Panc1 (cell line): ENCODE measurements around the gene EPHX1.
"Not testable (repeated sequence)": the region's sequence is repeated elsewhere in the genome, so short reads cannot be mapped to it uniquely, and the experiment has no call there.

Experiments
- CTCF ChIP-seq: fragments of 450-650 bp; IDR thresholded peaks from 2 replicates; pipeline ENCODE4 v1.5.1; 2017; ENCODE audit warnings: mild to moderate bottlenecking
- POLR2AphosphoS5 ChIP-seq: IDR thresholded peaks from 2 replicates; pipeline ENCODE4 v1.6.1; 2012; ENCODE audit warnings: mild to moderate bottlenecking, low read depth, low read length, moderate library complexity
- SIN3A ChIP-seq: IDR thresholded peaks from 2 replicates; pipeline ENCODE4 v1.6.1; 2012; ENCODE audit warnings: low read depth, mild to moderate bottlenecking, low read length, moderate library complexity, borderline replicate concordance; ENCODE audit not compliant: insufficient read depth
- TCF7L2 ChIP-seq: IDR thresholded peaks from 2 replicates; pipeline ENCODE4 v1.6.1; 2011; ENCODE audit warnings: mild to moderate bottlenecking, low read depth, low read length, inconsistent platforms
- TF ChIP-seq, protein P1 (sequence below), 2 experiments: IDR thresholded peaks; 2 replicates each; pipeline ENCODE4 v1.6.1; 2011 to 2012; ENCODE audit warnings: low read depth in 2 of 2, control low read depth in 1 of 2, low read length in 1 of 2, mild to moderate bottlenecking in 1 of 2, moderate library complexity in 1 of 2; ENCODE audit not compliant: insufficient read depth in 1 of 2

DNA sequence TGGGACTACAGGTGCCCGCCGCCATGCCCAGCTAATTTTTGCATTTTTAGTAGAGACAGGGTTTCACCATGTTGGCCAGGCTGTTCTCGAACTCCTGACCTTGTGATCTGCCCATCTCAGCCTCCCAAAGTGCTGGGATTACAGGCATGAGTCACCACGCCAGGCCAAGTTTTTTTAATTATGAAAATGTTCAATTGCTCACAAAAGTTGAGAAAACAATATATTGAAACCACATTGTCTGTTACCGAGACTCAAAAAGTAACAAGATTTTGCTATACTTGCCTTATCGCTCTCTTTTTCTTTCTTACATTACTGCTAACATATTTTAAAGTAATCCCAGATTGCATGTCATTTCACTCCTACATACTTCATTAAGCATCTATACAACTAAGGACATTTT is 48.5 kb upstream of the EPHX1 start:
- TF ChIP-seq, protein P1, sequence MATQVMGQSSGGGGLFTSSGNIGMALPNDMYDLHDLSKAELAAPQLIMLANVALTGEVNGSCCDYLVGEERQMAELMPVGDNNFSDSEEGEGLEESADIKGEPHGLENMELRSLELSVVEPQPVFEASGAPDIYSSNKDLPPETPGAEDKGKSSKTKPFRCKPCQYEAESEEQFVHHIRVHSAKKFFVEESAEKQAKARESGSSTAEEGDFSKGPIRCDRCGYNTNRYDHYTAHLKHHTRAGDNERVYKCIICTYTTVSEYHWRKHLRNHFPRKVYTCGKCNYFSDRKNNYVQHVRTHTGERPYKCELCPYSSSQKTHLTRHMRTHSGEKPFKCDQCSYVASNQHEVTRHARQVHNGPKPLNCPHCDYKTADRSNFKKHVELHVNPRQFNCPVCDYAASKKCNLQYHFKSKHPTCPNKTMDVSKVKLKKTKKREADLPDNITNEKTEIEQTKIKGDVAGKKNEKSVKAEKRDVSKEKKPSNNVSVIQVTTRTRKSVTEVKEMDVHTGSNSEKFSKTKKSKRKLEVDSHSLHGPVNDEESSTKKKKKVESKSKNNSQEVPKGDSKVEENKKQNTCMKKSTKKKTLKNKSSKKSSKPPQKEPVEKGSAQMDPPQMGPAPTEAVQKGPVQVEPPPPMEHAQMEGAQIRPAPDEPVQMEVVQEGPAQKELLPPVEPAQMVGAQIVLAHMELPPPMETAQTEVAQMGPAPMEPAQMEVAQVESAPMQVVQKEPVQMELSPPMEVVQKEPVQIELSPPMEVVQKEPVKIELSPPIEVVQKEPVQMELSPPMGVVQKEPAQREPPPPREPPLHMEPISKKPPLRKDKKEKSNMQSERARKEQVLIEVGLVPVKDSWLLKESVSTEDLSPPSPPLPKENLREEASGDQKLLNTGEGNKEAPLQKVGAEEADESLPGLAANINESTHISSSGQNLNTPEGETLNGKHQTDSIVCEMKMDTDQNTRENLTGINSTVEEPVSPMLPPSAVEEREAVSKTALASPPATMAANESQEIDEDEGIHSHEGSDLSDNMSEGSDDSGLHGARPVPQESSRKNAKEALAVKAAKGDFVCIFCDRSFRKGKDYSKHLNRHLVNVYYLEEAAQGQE (IDR thresholded peaks at IDR 0.05; ENCODE audit: insufficient read depth in 1 of 2, low read depth in 2 of 2, low read length in 1 of 2): not testable (repeated sequence)
- TF ChIP-seq CTCF, SIN3A, POLR2AphosphoS5, TCF7L2: not testable (repeated sequence)
